Measurements from ENCODE around the gene ESRRA.

Gene ESRRA

GRCh38 chr11:64268893-64269539, 36.3 kb upstream of the ESRRA start:
- DNase-seq: peak; percentile 71
- in situ Hi-C loops (cut with HindIII; ENCODE audit: low pct_ligation_motif_present, low pct_unique_long_range_greater_than_20kb, low sequenced_read_pairs): no loop called here

- peak; percentile 99 for DNase-seq
- in situ Hi-C loops (cut with HindIII; ENCODE audit: low pct_ligation_motif_present, low pct_unique_long_range_greater_than_20kb, low sequenced_read_pairs): no loop called here
Observed at GRCh38 chr11:64269540-64270220, 35.6 kb upstream of the ESRRA start.

GRCh38 chr11:64275031-64275800, 30.1 kb upstream of the ESRRA start:
- no peak for DNase-seq
- in situ Hi-C loops (cut with HindIII; ENCODE audit: low pct_ligation_motif_present, low pct_unique_long_range_greater_than_20kb, low sequenced_read_pairs): no loop called here

GRCh38 chr11:64275841-64276240, 29.5 kb upstream of the ESRRA start:
- in situ Hi-C loops (cut with HindIII; ENCODE audit: low pct_ligation_motif_present, low pct_unique_long_range_greater_than_20kb, low sequenced_read_pairs): no loop called here

GRCh38 chr11:64276653-64277431, 28.5 kb upstream of the ESRRA start:
- in situ Hi-C loops (cut with HindIII; ENCODE audit: low pct_ligation_motif_present, low pct_unique_long_range_greater_than_20kb, low sequenced_read_pairs): no loop called here
- DNase-seq: no peak

More at GRCh38 chr11:64275841-64276240, 29.5 kb upstream of the ESRRA start:
- DNase-seq: no peak

GRCh38 chr11:64278576-64279190, 26.6 kb upstream of the ESRRA start:
- in situ Hi-C loops (cut with HindIII; ENCODE audit: low pct_ligation_motif_present, low pct_unique_long_range_greater_than_20kb, low sequenced_read_pairs): no loop called here
- no peak for DNase-seq

GRCh38 chr11:64281957-64282770, 23.2 kb upstream of the ESRRA start:
- no peak for DNase-seq
- in situ Hi-C loops (cut with HindIII; ENCODE audit: low pct_ligation_motif_present, low pct_unique_long_range_greater_than_20kb, low sequenced_read_pairs): no loop called here

GRCh38 chr11:64283092-64283491, 22.2 kb upstream of the ESRRA start:
- no peak for DNase-seq
- in situ Hi-C loops (cut with HindIII; ENCODE audit: low pct_ligation_motif_present, low pct_unique_long_range_greater_than_20kb, low sequenced_read_pairs): no loop called here

GRCh38 chr11:64284048-64284961, 21.0 kb upstream of the ESRRA start, which contains the start of gene BAD:
BAD (minus strand) TSS chr11:64284665; CDS start chr11:64284368, 297 bp downstream.
- in situ Hi-C loops (cut with HindIII; ENCODE audit: low pct_ligation_motif_present, low pct_unique_long_range_greater_than_20kb, low sequenced_read_pairs): no loop called here
- DNase-seq: peak; percentile 89

- peak; percentile 74 for DNase-seq
Observed at GRCh38 chr11:64284962-64285884, 20.1 kb upstream of the ESRRA start, which contains the start of gene GPR137. GPR137 (plus strand) TSS chr11:64285848; CDS start chr11:64286525, 677 bp downstream.

GRCh38 chr11:64285885-64286800, 19.2 kb upstream of the ESRRA start:
- in situ Hi-C loops (cut with HindIII; ENCODE audit: low pct_ligation_motif_present, low pct_unique_long_range_greater_than_20kb, low sequenced_read_pairs): no loop called here
- DNase-seq: peak; percentile 28

More at GRCh38 chr11:64284962-64285884, 20.1 kb upstream of the ESRRA start, which contains the start of gene GPR137:
- in situ Hi-C loops (cut with HindIII; ENCODE audit: low pct_ligation_motif_present, low pct_unique_long_range_greater_than_20kb, low sequenced_read_pairs): no loop called here

GRCh38 chr11:64286801-64287159, 18.5 kb upstream of the ESRRA start:
- DNase-seq: no peak
- in situ Hi-C loops (cut with HindIII; ENCODE audit: low pct_ligation_motif_present, low pct_unique_long_range_greater_than_20kb, low sequenced_read_pairs): no loop called here

- DNase-seq: no peak
- in situ Hi-C loops (cut with HindIII; ENCODE audit: low pct_ligation_motif_present, low pct_unique_long_range_greater_than_20kb, low sequenced_read_pairs): no loop called here
Observed at GRCh38 chr11:64287676-64288352, 17.5 kb upstream of the ESRRA start.

GRCh38 chr11:64288353-64288750, 17.0 kb upstream of the ESRRA start:
- in situ Hi-C loops (cut with HindIII; ENCODE audit: low pct_ligation_motif_present, low pct_unique_long_range_greater_than_20kb, low sequenced_read_pairs): no loop called here
- DNase-seq: no peak

All from ACHN (cell line).